LNCaP clone FGC (cell line): ENCODE measurements around the gene CC2D2B.

Experiments
- DNase-seq: peaks from one replicate; pipeline ENCODE4 v3.0.0-alpha.2; 2011; ENCODE audit warnings: low read depth
- H3K4me3 ChIP-seq: 2 replicates; pipeline ENCODE4 v1.5.1; 2011; ENCODE audit warnings: mild to moderate bottlenecking, low read depth, low read length, control low read depth
- TF ChIP-seq, protein P1 (sequence below): IDR thresholded peaks from 2 replicates; pipeline ENCODE4 v1.5.1; 2012; ENCODE audit warnings: mild to moderate bottlenecking; ENCODE audit not compliant: control insufficient read depth, insufficient read depth; ENCODE audit errors: extremely low read depth

Gene CC2D2B

DNA sequence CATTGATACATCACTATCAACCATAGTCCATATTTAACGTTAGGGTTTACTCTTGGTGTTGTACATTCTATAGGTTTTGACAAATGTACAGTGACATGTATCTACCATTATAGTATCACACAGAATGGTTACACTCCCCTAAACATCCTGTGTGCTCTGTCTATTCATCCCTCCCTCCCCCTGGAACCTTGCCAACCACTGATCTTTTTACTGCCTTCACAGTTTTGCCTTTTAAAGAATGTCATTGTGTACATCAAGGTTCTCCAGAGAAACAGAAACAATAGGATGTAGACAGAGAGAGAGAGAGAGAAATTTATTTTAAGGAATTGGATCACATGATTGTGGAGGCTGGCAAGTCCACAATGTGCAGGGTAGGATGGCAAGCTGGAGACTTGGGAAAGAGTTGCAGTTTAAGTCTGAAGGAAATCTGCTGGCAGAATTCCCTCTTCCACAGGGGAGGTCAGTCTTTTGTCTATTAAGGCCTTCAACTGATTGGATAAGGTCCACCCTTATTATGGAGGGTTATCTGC lies 90.5 kb downstream of the CC2D2B start:
- TF ChIP-seq, protein P1, sequence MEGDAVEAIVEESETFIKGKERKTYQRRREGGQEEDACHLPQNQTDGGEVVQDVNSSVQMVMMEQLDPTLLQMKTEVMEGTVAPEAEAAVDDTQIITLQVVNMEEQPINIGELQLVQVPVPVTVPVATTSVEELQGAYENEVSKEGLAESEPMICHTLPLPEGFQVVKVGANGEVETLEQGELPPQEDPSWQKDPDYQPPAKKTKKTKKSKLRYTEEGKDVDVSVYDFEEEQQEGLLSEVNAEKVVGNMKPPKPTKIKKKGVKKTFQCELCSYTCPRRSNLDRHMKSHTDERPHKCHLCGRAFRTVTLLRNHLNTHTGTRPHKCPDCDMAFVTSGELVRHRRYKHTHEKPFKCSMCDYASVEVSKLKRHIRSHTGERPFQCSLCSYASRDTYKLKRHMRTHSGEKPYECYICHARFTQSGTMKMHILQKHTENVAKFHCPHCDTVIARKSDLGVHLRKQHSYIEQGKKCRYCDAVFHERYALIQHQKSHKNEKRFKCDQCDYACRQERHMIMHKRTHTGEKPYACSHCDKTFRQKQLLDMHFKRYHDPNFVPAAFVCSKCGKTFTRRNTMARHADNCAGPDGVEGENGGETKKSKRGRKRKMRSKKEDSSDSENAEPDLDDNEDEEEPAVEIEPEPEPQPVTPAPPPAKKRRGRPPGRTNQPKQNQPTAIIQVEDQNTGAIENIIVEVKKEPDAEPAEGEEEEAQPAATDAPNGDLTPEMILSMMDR = no peak
- no peak overlapping the region for H3K4me3 ChIP-seq
- DNase-seq = no peak

GRCh38 chr10:96013956-96014355 lies 106.2 kb downstream of the CC2D2B start:
- no peak overlapping the region for H3K4me3 ChIP-seq
- TF ChIP-seq, protein P1 = no peak
- no peak for DNase-seq

- no peak overlapping the region for H3K4me3 ChIP-seq
- TF ChIP-seq, protein P1 = no peak
- DNase-seq = no peak
Observed at GRCh38 chr10:96014473-96015102, 106.8 kb downstream of the CC2D2B start.

GRCh38 chr10:96017191-96017687 lies 109.5 kb downstream of the CC2D2B start:
- H3K4me3 ChIP-seq = no peak overlapping the region
- TF ChIP-seq, protein P1 = peak; percentile 89
- peak; percentile 81 for DNase-seq

DNA sequence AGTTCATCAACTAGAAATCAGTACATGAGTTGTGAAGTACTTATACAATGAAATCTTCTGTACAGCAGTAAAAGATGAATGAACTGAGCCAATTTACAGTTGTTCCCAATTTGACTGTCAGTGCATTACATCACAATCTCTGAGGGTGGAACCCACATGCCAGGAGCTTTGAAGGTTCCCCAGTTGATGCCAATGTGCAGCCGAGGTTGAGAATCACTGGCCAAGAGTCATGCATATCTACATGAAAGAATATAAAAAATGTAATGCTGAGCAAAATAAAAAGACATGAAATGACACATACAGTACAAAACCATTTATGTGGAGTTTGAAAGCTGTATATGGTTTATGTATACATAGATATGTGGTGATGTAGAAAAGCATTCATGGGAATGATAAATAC lies 113.6 kb downstream of the CC2D2B start:
- no peak for DNase-seq
- TF ChIP-seq, protein P1 = no peak

GRCh38 chr10:96022739-96023138 lies 115.0 kb downstream of the CC2D2B start:
- TF ChIP-seq, protein P1 = no peak
- no peak overlapping the region for H3K4me3 ChIP-seq
- DNase-seq = no peak

More for the DNA sequence above, 113.6 kb downstream of the CC2D2B start:
- no peak overlapping the region for H3K4me3 ChIP-seq

DNA sequence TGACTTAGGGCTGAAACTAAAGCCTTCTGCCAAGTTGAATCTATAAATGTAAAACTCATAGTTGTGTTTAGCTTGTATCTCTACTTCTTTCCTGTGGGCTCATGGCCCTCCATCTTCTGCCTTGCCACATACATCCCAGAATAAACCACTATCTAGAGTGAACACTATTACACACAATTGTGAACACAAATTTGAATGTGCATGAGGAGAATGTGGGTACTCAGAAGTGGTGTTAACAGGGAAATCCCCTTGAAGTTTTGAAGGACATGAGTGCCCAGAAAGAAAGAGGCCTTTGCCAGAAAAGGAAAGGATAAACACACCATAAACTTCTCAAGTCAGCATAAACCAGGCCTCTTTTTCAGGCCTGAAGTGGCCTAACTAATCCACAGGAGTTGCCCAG lies 115.4 kb downstream of the CC2D2B start:
- no peak for DNase-seq
- TF ChIP-seq, protein P1 = no peak
- no peak overlapping the region for H3K4me3 ChIP-seq
